ENCODE results near the gene TBC1D22A. TPM values are rescaled to one million over a fixed set of nuclear protein-coding genes. Genes with fewer than 3 reads are reported as not detected.

The TBC1D22A gene
- total and polyA plus RNA-seq, 2 experiments from 2014 or later = 9.6 to 13.3 TPM

DNA sequence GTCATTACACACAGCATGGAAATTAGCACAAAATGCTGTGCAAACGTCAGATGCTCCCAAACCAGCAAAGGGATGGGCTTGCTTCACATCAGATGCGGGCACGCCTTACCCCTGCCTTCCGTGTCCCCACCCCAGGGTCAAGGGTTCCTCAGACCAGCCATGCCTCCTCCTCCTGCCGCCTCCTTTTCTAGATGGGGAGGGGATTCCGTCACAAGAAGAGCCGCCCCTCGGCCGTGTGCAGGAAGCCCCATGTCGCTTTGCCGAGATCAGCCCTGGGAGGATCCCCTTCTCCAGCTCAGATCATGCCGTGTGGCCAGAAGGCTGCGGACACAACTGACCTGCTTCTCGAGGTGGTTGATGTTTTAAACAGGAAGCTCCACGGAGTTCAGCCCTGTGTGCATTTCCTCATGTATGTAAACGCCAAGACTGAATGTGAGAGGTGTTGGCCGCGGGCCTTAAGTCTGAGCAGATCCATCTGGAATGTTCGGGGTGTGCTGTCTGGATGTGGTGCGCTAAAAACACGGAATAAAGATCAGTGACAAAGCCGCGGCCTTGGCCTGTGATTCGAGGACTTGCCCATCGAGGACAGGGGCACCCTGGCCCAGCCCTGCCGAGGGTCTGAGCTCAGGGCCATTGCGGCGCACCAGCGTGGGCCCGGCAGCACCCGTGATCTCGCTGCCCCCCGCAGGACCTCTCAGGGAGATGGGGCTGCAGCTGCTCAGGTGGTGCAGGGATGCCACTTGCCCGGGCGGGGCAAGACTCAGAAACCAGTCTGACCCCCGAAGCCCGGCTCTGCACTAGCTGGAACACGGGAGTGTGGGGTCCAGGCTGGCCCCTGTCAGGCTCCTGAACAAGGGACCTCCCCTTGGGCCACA, 412.9 kb downstream of the TBC1D22A start:
- H2AFZ ChIP-seq = no peak overlapping the region
- no peak for DNase-seq (ENCODE audit: low spot score)
- Mint-ChIP-seq H3K4me3 (no peak overlapping the region), H3K4me1 (no peaks in the 10 kb centered on the region), H3K27me3 (ENCODE audit: insufficient read depth, low read depth, poor library complexity) (no peaks in the 10 kb centered on the region), H3K27ac (no peak overlapping the region), H3K9me3 (peaks cover 25% of the 10 kb centered on the region), H3K36me3 (ENCODE audit: low read depth) (peaks cover 20% of the 10 kb centered on the region; the same call in 2 of the 3 replicates)
- no peaks in the 10 kb centered on the region for H3K27me3 ChIP-seq (ENCODE audit: insufficient read depth)
- no peak for ATAC-seq
- H3K27ac ChIP-seq (ENCODE audit: low read depth) = no peak overlapping the region
- no peak for TF ChIP-seq ZNF462 (CRISPR knock-in tag; IDR thresholded peaks at IDR 0.05)
- no peak for TF ChIP-seq NANOG (IDR thresholded peaks at IDR 0.05; ENCODE audit: borderline replicate concordance)
- TF ChIP-seq, protein P1, sequence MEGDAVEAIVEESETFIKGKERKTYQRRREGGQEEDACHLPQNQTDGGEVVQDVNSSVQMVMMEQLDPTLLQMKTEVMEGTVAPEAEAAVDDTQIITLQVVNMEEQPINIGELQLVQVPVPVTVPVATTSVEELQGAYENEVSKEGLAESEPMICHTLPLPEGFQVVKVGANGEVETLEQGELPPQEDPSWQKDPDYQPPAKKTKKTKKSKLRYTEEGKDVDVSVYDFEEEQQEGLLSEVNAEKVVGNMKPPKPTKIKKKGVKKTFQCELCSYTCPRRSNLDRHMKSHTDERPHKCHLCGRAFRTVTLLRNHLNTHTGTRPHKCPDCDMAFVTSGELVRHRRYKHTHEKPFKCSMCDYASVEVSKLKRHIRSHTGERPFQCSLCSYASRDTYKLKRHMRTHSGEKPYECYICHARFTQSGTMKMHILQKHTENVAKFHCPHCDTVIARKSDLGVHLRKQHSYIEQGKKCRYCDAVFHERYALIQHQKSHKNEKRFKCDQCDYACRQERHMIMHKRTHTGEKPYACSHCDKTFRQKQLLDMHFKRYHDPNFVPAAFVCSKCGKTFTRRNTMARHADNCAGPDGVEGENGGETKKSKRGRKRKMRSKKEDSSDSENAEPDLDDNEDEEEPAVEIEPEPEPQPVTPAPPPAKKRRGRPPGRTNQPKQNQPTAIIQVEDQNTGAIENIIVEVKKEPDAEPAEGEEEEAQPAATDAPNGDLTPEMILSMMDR (conservative IDR thresholded peaks at IDR 0.05; ENCODE audit: low read depth in 2 of 2) = no peak
- no peak for TF ChIP-seq JUNB (IDR thresholded peaks at IDR 0.05; ENCODE audit: unreplicated experiment)
- H3K4me1 ChIP-seq (ENCODE audit: insufficient read depth) = no peaks in the 10 kb centered on the region
- no peak overlapping the region for H3K4me3 ChIP-seq
- H4K20me1 ChIP-seq (replicated peaks; ENCODE audit: insufficient read depth) = no peaks in the 10 kb centered on the region
- no peak overlapping the region for H3K4me2 ChIP-seq
- H3K9me2 ChIP-seq (ENCODE audit: insufficient read depth) = no peaks in the 10 kb centered on the region
- no peaks in the 10 kb centered on the region for H3K36me3 ChIP-seq (ENCODE audit: insufficient read depth)
- H3K79me2 ChIP-seq (replicated peaks; ENCODE audit: insufficient read depth) = no peaks in the 10 kb centered on the region
- H3F3A ChIP-seq (replicated peaks; ENCODE audit: low read depth) = no peaks in the 10 kb centered on the region
